NCI-H2171 (cell line): ENCODE data around the gene MAPK8.

Experiments
- DNase-seq: peaks from one replicate; lab custom pipeline; 2025; lab: John Stamatoyannopoulos, UW

MAPK8 gene

GRCh38 chr10:48384699-48384982 is 78.2 kb downstream of the MAPK8 start:
- no peak for DNase-seq

- DNase-seq: no peak
These were observed 82.8 kb downstream of the MAPK8 start for GRCh38 chr10:48389272-48389671.

- DNase-seq: no peak
These were observed 83.5 kb downstream of the MAPK8 start for GRCh38 chr10:48389846-48390557.

- no peak for DNase-seq
These were observed 84.0 kb downstream of the MAPK8 start for GRCh38 chr10:48390558-48390871.

GRCh38 chr10:48390933-48391845 is 84.7 kb downstream of the MAPK8 start:
- DNase-seq: no peak

GRCh38 chr10:48391994-48392393 is 85.5 kb downstream of the MAPK8 start:
- no peak for DNase-seq

GRCh38 chr10:48398261-48398660 is 91.8 kb downstream of the MAPK8 start:
- DNase-seq: no peak

- DNase-seq: no peak
These were observed 92.6 kb downstream of the MAPK8 start for GRCh38 chr10:48399056-48399541.

GRCh38 chr10:48399551-48399950 is 93.1 kb downstream of the MAPK8 start:
- no peak for DNase-seq

GRCh38 chr10:48400129-48400849 is 93.8 kb downstream of the MAPK8 start:
- no peak for DNase-seq

- DNase-seq: no peak
These were observed 94.4 kb downstream of the MAPK8 start for GRCh38 chr10:48400850-48401220.

GRCh38 chr10:48404646-48405045 is 98.2 kb downstream of the MAPK8 start:
- no peak for DNase-seq

- no peak for DNase-seq
These were observed 99.7 kb downstream of the MAPK8 start for GRCh38 chr10:48406204-48406603.

GRCh38 chr10:48406658-48407057 is 100.2 kb downstream of the MAPK8 start:
- DNase-seq: no peak

- DNase-seq: no peak
These were observed 104.0 kb downstream of the MAPK8 start for GRCh38 chr10:48410503-48410902.

- no peak for DNase-seq
These were observed 105.0 kb downstream of the MAPK8 start for GRCh38 chr10:48411510-48411909.

GRCh38 chr10:48412081-48412480 is 105.6 kb downstream of the MAPK8 start:
- no peak for DNase-seq

- DNase-seq: no peak
These were observed 106.5 kb downstream of the MAPK8 start for GRCh38 chr10:48412933-48413332.

GRCh38 chr10:48414160-48414559 is 107.7 kb downstream of the MAPK8 start:
- no peak for DNase-seq

GRCh38 chr10:48414778-48415177 is 108.3 kb downstream of the MAPK8 start:
- no peak for DNase-seq

GRCh38 chr10:48416584-48417232 is 110.2 kb downstream of the MAPK8 start:
- no peak for DNase-seq

- DNase-seq: no peak
These were observed 110.9 kb downstream of the MAPK8 start for GRCh38 chr10:48417374-48417773.
